Epithelial cell of alveolus of lung (primary cell): ENCODE results near the gene PRR23C. TPM values are rescaled to one million over a fixed set of nuclear protein-coding genes. Genes with fewer than 3 reads are reported as not detected.

Source experiments
- total RNA-seq: library from RNA; depleted of rRNA; stranded (reverse); fragments of >200 nt; gene quantifications from 2 replicates; pipeline ENCODE4 v1.2.1, GENCODE V29; 2015

The PRR23C gene
- total RNA-seq = not detected in 2 replicates

GRCh38 chr3:139044366-139045210 is at the start of gene PRR23C:
PRR23C (minus strand) TSS chr3:139044892; CDS start chr3:139044620, 272 bp downstream.

GRCh38 chr3:139020868-139021234 is 23.8 kb downstream of the PRR23C start, which contains the start of gene PRR23B:
PRR23B (minus strand) TSS chr3:139020926; CDS start chr3:139020661, 265 bp downstream.

GRCh38 chr3:139006051-139006716 is 38.5 kb downstream of the PRR23C start, which contains the start of gene PRR23A:
PRR23A (minus strand) TSS chr3:139006268; CDS start chr3:139006268, 0 bp downstream.

Other genes with a start within 250 kb of the PRR23C start
- 5.4 and 9.2 TPM in 2 replicates for gene PIK3CB, start 210.0 kb downstream of the PRR23C start, total RNA-seq
- gene FOXL2, start 97.8 kb downstream of the PRR23C start, total RNA-seq = 0.08 and 1.4 TPM in 2 replicates
- gene FOXL2NB, start 97.7 kb downstream of the PRR23C start, total RNA-seq = 0.78 TPM in 1 of 2 replicates, not detected in the other
- not detected in 2 replicates for gene PRR23A, start 38.6 kb downstream of the PRR23C start, total RNA-seq
- gene PRR23B, start 24.0 kb downstream of the PRR23C start, total RNA-seq = not detected in 2 replicates